ENCODE data around the gene ATRX. TPM values are rescaled to one million over a fixed set of nuclear protein-coding genes. Genes with fewer than 3 reads are reported as not detected.
A peak's percentile ranks its signal among the peaks of the same experiment; 100 is the strongest.

ATRX gene
- total and polyA plus RNA-seq, 2 of the 8 experiments (the other 6 are each of a cell fraction or from before 2014, with no cell fraction given): 28.4 to 97.8 TPM

- H3K56ac ChIP-seq (replicated peaks; ENCODE audit: insufficient read length, low read depth, low read length): no peak overlapping the region
- FAIRE-seq: no peak
- ChIA-PET CTCF (ENCODE audit: partially characterized antibody) (no interaction called here), POLR2A (ENCODE audit: partially characterized antibody) (no interaction called here)
- H3K79me1 ChIP-seq (ENCODE audit: low read depth, low read length): 0 out of 2 replicates have a peak, but pooled peaks cover 2% of the 10 kb centered on the region
- no peak overlapping the region for H2BK20ac ChIP-seq (ENCODE audit: low read length)
- H4K91ac ChIP-seq (replicated peaks; ENCODE audit: insufficient read length, low read length): no peak overlapping the region
- H3K14ac ChIP-seq (ENCODE audit: insufficient read length): no peak overlapping the region
- WGBS, 2 experiments (ENCODE audit: extremely low coverage in 1 of 2, insufficient coverage in 1 of 2, insufficient read length in 1 of 2, insufficient replicate concordance in 2 of 2, low coverage in 1 of 2, low lambda C conversion rate in 2 of 2, missing lambda C conversion rate in 1 of 2): 79% methylated on average over 5 of the region's 7 CpGs; no CpG with 5 or more reads in 1 of the 2 experiments
- DNase-seq (ENCODE audit: low read depth in 1 of 2, low spot score in 2 of 2): no peak
- no peak overlapping the region; the same call in 1 of the 2 replicates for H4K8ac ChIP-seq (ENCODE audit: extremely low read depth, insufficient read depth, low read length)
- no peaks in the 10 kb centered on the region for H3K27me3 ChIP-seq (replicated peaks in 1 of 4; ENCODE audit: control insufficient read depth in 3 of 4, extremely low read depth in 1 of 4, insufficient read depth in 3 of 4, low read length in 3 of 4)
- H3K9me3 ChIP-seq (ENCODE audit: insufficient read depth in 2 of 2, low read depth in 1 of 2, low read length in 1 of 2): no peaks in the 10 kb centered on the region
- H2AFZ ChIP-seq (ENCODE audit: low read length): no peak overlapping the region
- no peak overlapping the region for H3K27ac ChIP-seq (ENCODE audit: low read depth, low read length)
- H3K4ac ChIP-seq (replicated peaks; ENCODE audit: insufficient read length, low read depth, low read length): no peak overlapping the region
- H2BK5ac ChIP-seq (ENCODE audit: low read depth, low read length): no peak overlapping the region
- H3K23ac ChIP-seq (ENCODE audit: insufficient read length): no peak overlapping the region
- no peak overlapping the region for H2BK15ac ChIP-seq (ENCODE audit: low read length)
- no peaks in the 10 kb centered on the region for H3K36me3 ChIP-seq (ENCODE audit: control insufficient read depth in 2 of 4, insufficient read depth in 4 of 4, low read length in 3 of 4)
- no peak overlapping the region for H3K9ac ChIP-seq (replicated peaks in 1 of 4; ENCODE audit: extremely low read depth in 1 of 4, low read depth in 3 of 4, low read length in 3 of 4)
- no peaks in the 10 kb centered on the region for H3K23me2 ChIP-seq (ENCODE audit: low read depth, low read length)
- peaks cover 0 to 6% (median 0%) of the 10 kb centered on the region in 4 experiments; a peak in 1 of 7 replicates for H3K4me1 ChIP-seq (replicated peaks in 1 of 4; ENCODE audit: control insufficient read depth in 3 of 4, insufficient read depth in 4 of 4, low read length in 3 of 4)
- peaks cover 0 to 5% of the 10 kb centered on the region in 2 experiments for H4K20me1 ChIP-seq (replicated peaks in 1 of 2; ENCODE audit: control insufficient read depth in 1 of 2, insufficient read depth in 2 of 2, low read length in 2 of 2)
- H3K79me2 ChIP-seq (ENCODE audit: control insufficient read depth in 1 of 2, insufficient read depth in 2 of 2, low read length in 2 of 2): peaks cover 3 to 95% of the 10 kb centered on the region in 2 experiments; a peak in 3 of 4 replicates
- TF ChIP-seq RAD21 (IDR thresholded peaks at IDR 0.05 in 1 of 2, conservative IDR thresholded peaks at IDR 0.05 in 1 of 2; ENCODE audit: low read depth in 2 of 2, low read length in 2 of 2) (peak in 1 of 2 experiments; percentile 5; a peak in 1 of 4 replicates), SIX5 (IDR thresholded peaks at IDR 0.05; ENCODE audit: low read depth, low read length) (no peak)
- H3K18ac ChIP-seq (ENCODE audit: extremely low read depth, low read length): no peak overlapping the region
- H2BK12ac ChIP-seq (ENCODE audit: low read depth, low read length): no peak overlapping the region
- H2AK5ac ChIP-seq (ENCODE audit: low read depth, low read length): no peak overlapping the region
- H3K4me2 ChIP-seq (ENCODE audit: insufficient read depth in 1 of 2, low read depth in 2 of 2, low read length in 2 of 2): 0 out of 4 replicates have a peak overlapping the region, but pooled peaks of 1 of the 2 experiments have one; percentile 28
- no peak overlapping the region for H2BK120ac ChIP-seq (replicated peaks; ENCODE audit: low read depth, low read length)
- H3K4me3 ChIP-seq (ENCODE audit: extremely low read depth in 1 of 4, insufficient read depth in 2 of 4, low read depth in 3 of 4, low read length in 4 of 4): no peak overlapping the region
- H4K5ac ChIP-seq (ENCODE audit: insufficient read length, low read depth, low read length): no peak overlapping the region
Measured at GRCh38 chrX:77731821-77732419, 54.1 kb downstream of the ATRX start.

Data from H1 (cell line).